ENCODE data around the gene ANKRD42.

- TF ChIP-seq POLR2A (IDR thresholded peaks at IDR 0.05; ENCODE audit: low read depth), result no peak
- TF ChIP-seq CTCF (IDR thresholded peaks at IDR 0.05), result peak in 1 of 3 experiments; percentile 16
- peak; percentile 47 to 73 for TF ChIP-seq POLR2AphosphoS5 (IDR thresholded peaks at IDR 0.05)
These were observed 1.0 kb downstream of the ANKRD42 start for GRCh38 chr11:83194281-83195142.

Data from esophagus muscularis mucosa (tissue), 3 donors.